IMR-90 (cell line): ENCODE measurements around the gene DUSP6. TPM values are rescaled to one million over a fixed set of nuclear protein-coding genes. Genes with fewer than 3 reads are reported as not detected.

ENCODE experiments used
- ATAC-seq: fragments of 200-7000 bp; cut with Tn5 transposase; 2 replicates; pipeline ENCODE4 v1.9.1; 2020; ENCODE audit warnings: low read depth, mild to moderate bottlenecking, moderate library complexity
- BruUV-seq: library from RNA; stranded (reverse); fragments of 400-500 nt; replicated peaks from 2 replicates; lab custom pipeline; 2021; lab: Mats Ljungman, UMichigan
- CTCF ChIA-PET: fragments of 300-600 bp; formaldehyde crosslinking; extraction: SDS; loops from one replicate; lab custom pipeline; 2021; ENCODE audit warnings: antibody characterized with exemption; lab: Yijun Ruan, JAX
- POLR2A ChIA-PET: fragments of 300-600 bp; sonication (Branson Sonifier 250); formaldehyde crosslinking; loops from one replicate; lab custom pipeline; 2022; ENCODE audit warnings: antibody characterized with exemption; ENCODE audit not compliant: unreplicated experiment; lab: Charles Lee
- DNase-seq: peaks from one replicate; pipeline ENCODE4 v3.0.0; 2013
- H2AFZ ChIP-seq: replicated peaks from 2 replicates; pipeline ENCODE3; 2013; ENCODE audit warnings: low read length, mild to moderate bottlenecking; ENCODE audit not compliant: poor library complexity
- H2AK5ac ChIP-seq: 2 replicates; pipeline ENCODE4 v1.6.1; 2013; ENCODE audit warnings: low read depth, low read length, inconsistent platforms
- H2AK9ac ChIP-seq: replicated peaks from 2 replicates; pipeline ENCODE3; 2013; ENCODE audit warnings: mild to moderate bottlenecking, low read depth, low read length, moderate library complexity; ENCODE audit not compliant: poor library complexity
- H2BK120ac ChIP-seq: 2 replicates; pipeline ENCODE4 v1.6.1; 2013; ENCODE audit warnings: low read depth, low read length, inconsistent platforms
- H2BK15ac ChIP-seq: 3 replicates; pipeline ENCODE4 v1.6.1; 2013; ENCODE audit warnings: low read depth, low read length, inconsistent platforms
- H2BK20ac ChIP-seq: 2 replicates; pipeline ENCODE4 v1.6.1; 2013; ENCODE audit warnings: low read depth, mild to moderate bottlenecking, inconsistent platforms, low read length, moderate library complexity
- H2BK5ac ChIP-seq: 2 replicates; pipeline ENCODE4 v1.6.1; 2013; ENCODE audit warnings: mild to moderate bottlenecking, low read depth, low read length, inconsistent platforms; ENCODE audit not compliant: poor library complexity, severe bottlenecking
- H3K14ac ChIP-seq: replicated peaks from 2 replicates; pipeline ENCODE4 v1.6.1; 2013; ENCODE audit warnings: low read depth, low read length, inconsistent platforms
- H3K18ac ChIP-seq: 2 replicates; pipeline ENCODE4 v1.6.1; 2013; ENCODE audit warnings: low read depth, low read length, control low read depth
- H3K23ac ChIP-seq: 2 replicates; pipeline ENCODE4 v1.6.1; 2013; ENCODE audit warnings: low read depth, low read length, inconsistent platforms
- H3K27ac ChIP-seq: 2 replicates; pipeline ENCODE4 v1.5.1; 2013; ENCODE audit warnings: mild to moderate bottlenecking, control low read depth, low read length; ENCODE audit not compliant: insufficient read depth
- H3K27me3 ChIP-seq: 2 replicates; pipeline ENCODE4 v1.6.1; 2013; ENCODE audit warnings: low read length; ENCODE audit not compliant: control insufficient read depth, insufficient read depth
- H3K36me3 ChIP-seq: 2 replicates; pipeline ENCODE4 v1.6.1; 2013; ENCODE audit warnings: low read length, mixed read lengths; ENCODE audit not compliant: control insufficient read depth, insufficient read depth
- H3K4ac ChIP-seq: 2 replicates; pipeline ENCODE4 v1.6.1; 2013; ENCODE audit warnings: low read depth, low read length, inconsistent platforms
- H3K4me1 ChIP-seq: 2 replicates; pipeline ENCODE4 v1.6.1; 2013; ENCODE audit warnings: low read length, mixed read lengths; ENCODE audit not compliant: control insufficient read depth, insufficient read depth
- H3K4me2 ChIP-seq: 2 replicates; pipeline ENCODE4 v1.6.1; 2013; ENCODE audit warnings: low read depth, mild to moderate bottlenecking, control low read depth, low read length, moderate library complexity
- H3K4me3 ChIP-seq: 2 replicates; pipeline ENCODE4 v1.5.1; 2013; ENCODE audit warnings: low read depth, mild to moderate bottlenecking, control low read depth, low read length, moderate library complexity; ENCODE audit not compliant: insufficient read depth
- H3K56ac ChIP-seq: 2 replicates; pipeline ENCODE4 v1.6.1; 2013; ENCODE audit warnings: low read length, inconsistent platforms; ENCODE audit not compliant: insufficient read depth; ENCODE audit errors: extremely low read depth
- H3K79me1 ChIP-seq, 2 experiments: 2 replicates each; pipeline ENCODE4 v1.6.1; 2013; ENCODE audit warnings: low read length in 2 of 2, inconsistent platforms in 1 of 2, low read depth in 1 of 2
- H3K9ac ChIP-seq: 2 replicates; pipeline ENCODE4 v1.6.1; 2013; ENCODE audit warnings: low read depth, low read length, control low read depth
- H3K9me1 ChIP-seq: 2 replicates; pipeline ENCODE4 v1.6.1; 2013; ENCODE audit warnings: low read length, inconsistent platforms; ENCODE audit not compliant: insufficient read depth
- H3K9me3 ChIP-seq: 2 replicates; pipeline ENCODE4 v1.6.1; 2013; ENCODE audit warnings: low read length; ENCODE audit not compliant: control insufficient read depth, insufficient read depth
- H4K20me1 ChIP-seq: 2 replicates; pipeline ENCODE4 v1.6.1; 2013; ENCODE audit warnings: low read length, inconsistent platforms; ENCODE audit not compliant: insufficient read depth
- H4K5ac ChIP-seq: 2 replicates; pipeline ENCODE4 v1.6.1; 2013; ENCODE audit warnings: mild to moderate bottlenecking, low read depth, low read length, control low read depth
- H4K8ac ChIP-seq, 2 experiments: 2 replicates each; pipeline ENCODE4 v1.6.1; 2013; ENCODE audit warnings: low read depth in 2 of 2, low read length in 2 of 2, control low read depth in 1 of 2, inconsistent platforms in 1 of 2
- H4K91ac ChIP-seq: 2 replicates; pipeline ENCODE4 v1.6.1; 2013; ENCODE audit warnings: low read depth, low read length, inconsistent platforms; ENCODE audit not compliant: insufficient read depth
- BHLHE40 ChIP-seq: fragments of 150-350 bp; IDR thresholded peaks from 2 replicates; pipeline ENCODE4 v1.6.1; 2016; ENCODE audit warnings: mild to moderate bottlenecking, low read depth, low read length
- CEBPB ChIP-seq: IDR thresholded peaks from 2 replicates; pipeline ENCODE4 v1.6.1; 2012; ENCODE audit warnings: low read depth, low read length, improper control_type of control experiment
- CHD1 ChIP-seq: IDR thresholded peaks from 2 replicates; pipeline ENCODE4 v1.6.1; 2012; ENCODE audit warnings: low read depth, low read length, improper control_type of control experiment
- FOS ChIP-seq: fragments of 150-350 bp; IDR thresholded peaks from 2 replicates; pipeline ENCODE4 v1.6.1; 2016; ENCODE audit warnings: low read depth, low read length
- MAFK ChIP-seq: IDR thresholded peaks from 2 replicates; pipeline ENCODE4 v1.6.1; 2012; ENCODE audit warnings: low read depth, low read length, improper control_type of control experiment
- MAZ ChIP-seq: IDR thresholded peaks from 2 replicates; pipeline ENCODE4 v1.6.1; 2012; ENCODE audit warnings: low read depth, mild to moderate bottlenecking, low read length, improper control_type of control experiment, moderate library complexity, borderline replicate concordance
- MXI1 ChIP-seq: IDR thresholded peaks from 2 replicates; pipeline ENCODE4 v1.6.1; 2012; ENCODE audit warnings: low read depth, mild to moderate bottlenecking, low read length, moderate library complexity, borderline replicate concordance
- NFE2L2 ChIP-seq: fragments of 150-350 bp; IDR thresholded peaks from 2 replicates; pipeline ENCODE4 v1.6.1; 2016; ENCODE audit warnings: low read depth, mild to moderate bottlenecking, low read length
- POLR2A ChIP-seq: IDR thresholded peaks from 2 replicates; pipeline ENCODE4 v1.6.1; 2012; ENCODE audit warnings: mild to moderate bottlenecking, low read depth, low read length
- RAD21 ChIP-seq: IDR thresholded peaks from 2 replicates; pipeline ENCODE4 v1.6.1; 2012; ENCODE audit warnings: low read length, improper control_type of control experiment
- RCOR1 ChIP-seq: IDR thresholded peaks from 2 replicates; pipeline ENCODE4 v1.6.1; 2012; ENCODE audit warnings: mild to moderate bottlenecking, low read length, improper control_type of control experiment; ENCODE audit not compliant: insufficient replicate concordance
- RFX5 ChIP-seq: IDR thresholded peaks from 2 replicates; pipeline ENCODE4 v1.8.0; 2012; ENCODE audit warnings: low read depth, mild to moderate bottlenecking, low read length, moderate library complexity
- SMC3 ChIP-seq: fragments of 150-350 bp; IDR thresholded peaks from 2 replicates; pipeline ENCODE4 v1.6.1; 2016; ENCODE audit warnings: low read depth, mild to moderate bottlenecking, antibody characterized with exemption, low read length, moderate library complexity
- dilution Hi-C: fragments of 300-500 bp; cut with HindIII; formaldehyde crosslinking; loops from one replicate; pipeline ENCODE4 v1.14.3; 2018; ENCODE audit warnings: low sequenced_read_pairs; ENCODE audit not compliant: unreplicated experiment
- in situ Hi-C: fragments of 300-500 bp; cut with MboI; formaldehyde crosslinking; loops from 3 replicates; pipeline ENCODE4 v1.14.3; 2019; ENCODE audit warnings: low sequenced_read_pairs, inconsistent platforms, mixed read lengths
- intact Hi-C: fragments of 100-400 bp; cut with micrococcal nuclease; formaldehyde crosslinking; loops from 2 replicates; pipeline ENCODE4 v1.10.0; 2022
- polyA plus RNA-seq, 3 experiments: library from polyadenylated mRNA; depleted of rRNA; stranded (reverse); fragments of >200 nt; gene quantifications; 2 replicates each; pipeline ENCODE4 v1.2.3, GENCODE V29; 2012; ENCODE audit warnings: low replicate concordance in 1 of 3
- total RNA-seq: library from RNA; depleted of rRNA; stranded (reverse); fragments of >200 nt; gene quantifications from 2 replicates; pipeline ENCODE4 v1.2.3, GENCODE V29; 2012
- TF ChIP-seq, protein P1 (sequence below): conservative IDR thresholded peaks from 2 replicates; pipeline ENCODE4 v1.5.1; 2012; ENCODE audit warnings: mild to moderate bottlenecking, low read depth, low read length, improper control_type of control experiment
- TF ChIP-seq, protein P2 (sequence below): fragments of 150-350 bp; IDR thresholded peaks from 2 replicates; pipeline ENCODE4 v1.6.1; 2017; ENCODE audit warnings: mild to moderate bottlenecking, antibody characterized with exemption, low read length, low read depth
- TF ChIP-seq, protein P3 (sequence below): fragments of 150-350 bp; IDR thresholded peaks from 2 replicates; pipeline ENCODE4 v1.6.1; 2016; ENCODE audit warnings: low read depth, mild to moderate bottlenecking, low read length, moderate library complexity, borderline replicate concordance

DUSP6 gene
- total and polyA plus RNA-seq, 2 of the 4 experiments (the other 2 are of a cell fraction): 38.5 to 70.1 TPM

DNA sequence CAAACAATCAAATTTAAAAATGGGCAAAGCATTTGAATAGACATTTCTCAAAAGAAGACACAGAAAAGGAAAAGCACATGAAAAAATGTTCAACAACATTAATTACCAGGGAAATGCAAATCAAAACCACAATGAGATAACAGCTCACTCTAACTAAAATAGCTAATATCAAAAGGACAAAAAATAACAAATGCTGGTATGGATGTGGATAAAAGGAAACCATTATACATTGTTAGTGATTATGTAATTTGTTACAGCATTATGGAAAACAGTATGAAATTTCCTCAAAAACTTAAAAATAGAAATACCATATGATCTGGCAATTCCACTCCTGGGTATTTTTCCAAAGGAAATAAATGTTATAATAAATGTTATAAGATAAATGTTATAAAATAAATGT lies 52.9 kb downstream of the DUSP6 start:
- dilution Hi-C loops (no loop called here), intact Hi-C loops (no loop called here), in situ Hi-C loops (no loop called here)
- no peak overlapping the region for H4K91ac ChIP-seq
- H3K36me3 ChIP-seq: no peaks in the 10 kb centered on the region
- no peaks in the 10 kb centered on the region for H3K4me1 ChIP-seq
- H2AFZ ChIP-seq: no peak overlapping the region
- ATAC-seq: no peak
- H2AK9ac ChIP-seq: no peak overlapping the region
- H2AK5ac ChIP-seq: no peak overlapping the region
- no peak overlapping the region for H3K56ac ChIP-seq
- CTCF ChIA-PET: no interaction called here
- POLR2A ChIA-PET: no interaction called here
- no peaks in the 10 kb centered on the region for H3K9me1 ChIP-seq
- BruUV-seq: no TSS peak
- H2BK120ac ChIP-seq: no peak overlapping the region
- H2BK5ac ChIP-seq: no peak overlapping the region
- no peak overlapping the region for H3K9ac ChIP-seq
- no peak for DNase-seq
- H4K8ac ChIP-seq: no peak overlapping the region
- no peak overlapping the region for H3K27ac ChIP-seq
- H3K4me2 ChIP-seq: no peak overlapping the region
- H3K18ac ChIP-seq: no peak overlapping the region
- no peaks in the 10 kb centered on the region for H4K20me1 ChIP-seq
- no peak overlapping the region for H2BK15ac ChIP-seq
- H4K5ac ChIP-seq: no peak overlapping the region
- TF ChIP-seq MXI1 (no peak), RCOR1 (no peak), RAD21 (no peak), MAFK (no peak), POLR2A (no peak), RFX5 (no peak), CEBPB (no peak), NFE2L2 (no peak), CHD1 (no peak), BHLHE40 (no peak), SMC3 (no peak), FOS (no peak), MAZ (no peak)
- TF ChIP-seq, protein P1, sequence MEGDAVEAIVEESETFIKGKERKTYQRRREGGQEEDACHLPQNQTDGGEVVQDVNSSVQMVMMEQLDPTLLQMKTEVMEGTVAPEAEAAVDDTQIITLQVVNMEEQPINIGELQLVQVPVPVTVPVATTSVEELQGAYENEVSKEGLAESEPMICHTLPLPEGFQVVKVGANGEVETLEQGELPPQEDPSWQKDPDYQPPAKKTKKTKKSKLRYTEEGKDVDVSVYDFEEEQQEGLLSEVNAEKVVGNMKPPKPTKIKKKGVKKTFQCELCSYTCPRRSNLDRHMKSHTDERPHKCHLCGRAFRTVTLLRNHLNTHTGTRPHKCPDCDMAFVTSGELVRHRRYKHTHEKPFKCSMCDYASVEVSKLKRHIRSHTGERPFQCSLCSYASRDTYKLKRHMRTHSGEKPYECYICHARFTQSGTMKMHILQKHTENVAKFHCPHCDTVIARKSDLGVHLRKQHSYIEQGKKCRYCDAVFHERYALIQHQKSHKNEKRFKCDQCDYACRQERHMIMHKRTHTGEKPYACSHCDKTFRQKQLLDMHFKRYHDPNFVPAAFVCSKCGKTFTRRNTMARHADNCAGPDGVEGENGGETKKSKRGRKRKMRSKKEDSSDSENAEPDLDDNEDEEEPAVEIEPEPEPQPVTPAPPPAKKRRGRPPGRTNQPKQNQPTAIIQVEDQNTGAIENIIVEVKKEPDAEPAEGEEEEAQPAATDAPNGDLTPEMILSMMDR: no peak
- TF ChIP-seq, protein P2, sequence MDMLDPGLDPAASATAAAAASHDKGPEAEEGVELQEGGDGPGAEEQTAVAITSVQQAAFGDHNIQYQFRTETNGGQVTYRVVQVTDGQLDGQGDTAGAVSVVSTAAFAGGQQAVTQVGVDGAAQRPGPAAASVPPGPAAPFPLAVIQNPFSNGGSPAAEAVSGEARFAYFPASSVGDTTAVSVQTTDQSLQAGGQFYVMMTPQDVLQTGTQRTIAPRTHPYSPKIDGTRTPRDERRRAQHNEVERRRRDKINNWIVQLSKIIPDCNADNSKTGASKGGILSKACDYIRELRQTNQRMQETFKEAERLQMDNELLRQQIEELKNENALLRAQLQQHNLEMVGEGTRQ: no peak
- TF ChIP-seq, protein P3, sequence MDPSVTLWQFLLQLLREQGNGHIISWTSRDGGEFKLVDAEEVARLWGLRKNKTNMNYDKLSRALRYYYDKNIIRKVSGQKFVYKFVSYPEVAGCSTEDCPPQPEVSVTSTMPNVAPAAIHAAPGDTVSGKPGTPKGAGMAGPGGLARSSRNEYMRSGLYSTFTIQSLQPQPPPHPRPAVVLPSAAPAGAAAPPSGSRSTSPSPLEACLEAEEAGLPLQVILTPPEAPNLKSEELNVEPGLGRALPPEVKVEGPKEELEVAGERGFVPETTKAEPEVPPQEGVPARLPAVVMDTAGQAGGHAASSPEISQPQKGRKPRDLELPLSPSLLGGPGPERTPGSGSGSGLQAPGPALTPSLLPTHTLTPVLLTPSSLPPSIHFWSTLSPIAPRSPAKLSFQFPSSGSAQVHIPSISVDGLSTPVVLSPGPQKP: no peak
- H3K14ac ChIP-seq: no peak overlapping the region
- H3K23ac ChIP-seq: no peak overlapping the region
- no peaks in the 10 kb centered on the region for H3K79me1 ChIP-seq
- no peaks in the 10 kb centered on the region for H3K27me3 ChIP-seq
- H3K4me3 ChIP-seq: no peak overlapping the region
- H3K4ac ChIP-seq: no peak overlapping the region
- H3K9me3 ChIP-seq: no peaks in the 10 kb centered on the region
- no peak overlapping the region for H2BK20ac ChIP-seq
